A549 (cell line): ENCODE measurements around the gene TSPEAR.

Experiments
- BHLHE40 ChIP-seq: IDR thresholded peaks from 2 replicates; pipeline ENCODE4 v1.6.1; 2012; ENCODE audit warnings: low read depth, low read length, inconsistent platforms
- FOSL2 ChIP-seq, 2 experiments: fragments of 450-650 bp in 1 of 2; fragments of >200 bp in 1 of 2; sonication (Bioruptor Twin) in 1 of 2; formaldehyde crosslinking; IDR thresholded peaks; 2 replicates each; pipeline versions ENCODE4 v1.5.0 to v1.6.1; 2016 to 2020; ENCODE audit warnings: mild to moderate bottlenecking in 1 of 2, moderate library complexity in 1 of 2
- JUNB ChIP-seq: fragments of >200 bp; sonication (Bioruptor Twin); formaldehyde crosslinking; IDR thresholded peaks from 2 replicates; pipeline ENCODE4 v1.6.1; 2016
- POLR2A ChIP-seq: IDR thresholded peaks from 2 replicates; pipeline ENCODE4 v1.6.1; 2012; ENCODE audit warnings: mild to moderate bottlenecking, low read length
- RAD21 ChIP-seq, 2 experiments: fragments of >200 bp in 1 of 2; sonication (Bioruptor Twin) in 1 of 2; formaldehyde crosslinking in 1 of 2; IDR thresholded peaks in 1 of 2; conservative IDR thresholded peaks in 1 of 2; 2 replicates in 1 of 2; 3 replicates in 1 of 2; pipeline ENCODE4 v1.6.1; 2012 to 2018; ENCODE audit warnings: inconsistent platforms in 1 of 2
- REST ChIP-seq: fragments of 200-600 bp; sonication (generic); IDR thresholded peaks from 2 replicates; pipeline ENCODE4 v1.6.1; 2016; ENCODE audit warnings: antibody characterized with exemption, mild to moderate bottlenecking, moderate library complexity
- TF ChIP-seq, protein P1 (sequence below): IDR thresholded peaks from 2 replicates; pipeline ENCODE4 v1.6.1; 2012
- TF ChIP-seq, protein P2 (sequence below): fragments of >200 bp; sonication (Bioruptor Twin); formaldehyde crosslinking; IDR thresholded peaks from 3 replicates; pipeline ENCODE4 v1.5.1; 2016
- TF ChIP-seq, protein P3 (sequence below): IDR thresholded peaks from 2 replicates; pipeline ENCODE4 v1.6.1; 2012; ENCODE audit warnings: low read depth, borderline replicate concordance

DNA sequence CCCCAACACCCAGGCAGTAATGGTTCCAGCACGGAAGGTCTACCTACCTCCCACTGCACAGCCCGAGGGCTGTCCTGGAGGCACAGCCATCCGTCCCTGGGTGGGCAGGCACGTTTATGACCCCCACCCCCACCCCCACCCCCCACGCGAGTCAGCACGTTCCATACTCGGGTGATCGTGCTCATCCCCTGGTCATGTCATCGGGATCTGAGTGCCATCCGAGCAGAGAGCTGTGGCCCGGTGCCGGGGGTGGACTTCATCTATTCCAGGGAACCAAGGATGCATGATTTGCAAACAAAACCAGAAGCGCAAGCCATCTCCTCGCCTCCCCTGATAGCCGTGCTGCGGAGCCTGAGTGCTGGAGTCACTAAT lies 1.1 kb downstream of the TSPEAR start:
- no peak for TF ChIP-seq POLR2A
- TF ChIP-seq, protein P1, sequence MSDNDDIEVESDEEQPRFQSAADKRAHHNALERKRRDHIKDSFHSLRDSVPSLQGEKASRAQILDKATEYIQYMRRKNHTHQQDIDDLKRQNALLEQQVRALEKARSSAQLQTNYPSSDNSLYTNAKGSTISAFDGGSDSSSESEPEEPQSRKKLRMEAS: no peak
- TF ChIP-seq, protein P2, sequence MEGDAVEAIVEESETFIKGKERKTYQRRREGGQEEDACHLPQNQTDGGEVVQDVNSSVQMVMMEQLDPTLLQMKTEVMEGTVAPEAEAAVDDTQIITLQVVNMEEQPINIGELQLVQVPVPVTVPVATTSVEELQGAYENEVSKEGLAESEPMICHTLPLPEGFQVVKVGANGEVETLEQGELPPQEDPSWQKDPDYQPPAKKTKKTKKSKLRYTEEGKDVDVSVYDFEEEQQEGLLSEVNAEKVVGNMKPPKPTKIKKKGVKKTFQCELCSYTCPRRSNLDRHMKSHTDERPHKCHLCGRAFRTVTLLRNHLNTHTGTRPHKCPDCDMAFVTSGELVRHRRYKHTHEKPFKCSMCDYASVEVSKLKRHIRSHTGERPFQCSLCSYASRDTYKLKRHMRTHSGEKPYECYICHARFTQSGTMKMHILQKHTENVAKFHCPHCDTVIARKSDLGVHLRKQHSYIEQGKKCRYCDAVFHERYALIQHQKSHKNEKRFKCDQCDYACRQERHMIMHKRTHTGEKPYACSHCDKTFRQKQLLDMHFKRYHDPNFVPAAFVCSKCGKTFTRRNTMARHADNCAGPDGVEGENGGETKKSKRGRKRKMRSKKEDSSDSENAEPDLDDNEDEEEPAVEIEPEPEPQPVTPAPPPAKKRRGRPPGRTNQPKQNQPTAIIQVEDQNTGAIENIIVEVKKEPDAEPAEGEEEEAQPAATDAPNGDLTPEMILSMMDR: no peak
- TF ChIP-seq, protein P3, sequence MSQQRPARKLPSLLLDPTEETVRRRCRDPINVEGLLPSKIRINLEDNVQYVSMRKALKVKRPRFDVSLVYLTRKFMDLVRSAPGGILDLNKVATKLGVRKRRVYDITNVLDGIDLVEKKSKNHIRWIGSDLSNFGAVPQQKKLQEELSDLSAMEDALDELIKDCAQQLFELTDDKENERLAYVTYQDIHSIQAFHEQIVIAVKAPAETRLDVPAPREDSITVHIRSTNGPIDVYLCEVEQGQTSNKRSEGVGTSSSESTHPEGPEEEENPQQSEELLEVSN: no peak
- no peak for TF ChIP-seq REST
- TF ChIP-seq RAD21 (conservative IDR thresholded peaks at IDR 0.05 in 1 of 2, IDR thresholded peaks at IDR 0.05 in 1 of 2): no peak
- no peak for TF ChIP-seq FOSL2 (IDR thresholded peaks at IDR 0.05)
- no peak for TF ChIP-seq FOSL2 (CRISPR knock-in tag; IDR thresholded peaks at IDR 0.05)
- TF ChIP-seq JUNB: no peak
- no peak for TF ChIP-seq BHLHE40
